GM19438 (cell line): ENCODE data around the gene MLEC.
"Not testable (repeated sequence)": the region's sequence is repeated elsewhere in the genome, so short reads cannot be mapped to it uniquely, and the experiment has no call there.

Experiments
- ATAC-seq: cut with Tn5 transposase; IDR thresholded peaks from one replicate; pipeline ENCODE4 v1.9.1; 2021; ENCODE audit warnings: low read depth; ENCODE audit not compliant: unreplicated experiment

Gene MLEC

GRCh38 chr12:120719496-120720233, 32.7 kb downstream of the MLEC start:
- no peak for ATAC-seq

- ATAC-seq, result no peak
Measured at GRCh38 chr12:120720234-120720986, 33.5 kb downstream of the MLEC start.

GRCh38 chr12:120720987-120721801, 34.2 kb downstream of the MLEC start:
- ATAC-seq, result no peak

- ATAC-seq, result no peak
Measured at GRCh38 chr12:120721866-120722265, 34.9 kb downstream of the MLEC start.

- ATAC-seq, result no peak
Measured at GRCh38 chr12:120722784-120723183, 35.8 kb downstream of the MLEC start.

GRCh38 chr12:120724720-120725119, 37.8 kb downstream of the MLEC start:
- no peak for ATAC-seq

- ATAC-seq, result no peak
Measured at GRCh38 chr12:120725151-120725658, 38.3 kb downstream of the MLEC start.

- peak; percentile 95 for ATAC-seq
Measured at GRCh38 chr12:120725659-120726509, 38.9 kb downstream of the MLEC start, which contains the start of gene ACADS. ACADS (plus strand) TSS chr12:120725826; CDS start chr12:120725886, 60 bp downstream.

GRCh38 chr12:120726510-120726793, 39.5 kb downstream of the MLEC start:
- ATAC-seq, result no peak

GRCh38 chr12:120726961-120727360, 40.0 kb downstream of the MLEC start:
- no peak for ATAC-seq

GRCh38 chr12:120732198-120732597, 45.2 kb downstream of the MLEC start:
- not testable (repeated sequence) for ATAC-seq

GRCh38 chr12:120733574-120733973, 46.6 kb downstream of the MLEC start:
- ATAC-seq, result no peak

- no peak for ATAC-seq
Measured at GRCh38 chr12:120734210-120734609, 47.3 kb downstream of the MLEC start.

- no peak for ATAC-seq
Measured at GRCh38 chr12:120735181-120735580, 48.2 kb downstream of the MLEC start.

- no peak for ATAC-seq
Measured at GRCh38 chr12:120736404-120737331, 49.7 kb downstream of the MLEC start.

GRCh38 chr12:120737557-120738251, 50.8 kb downstream of the MLEC start:
- no peak for ATAC-seq

GRCh38 chr12:120738252-120739030, 51.5 kb downstream of the MLEC start:
- no peak for ATAC-seq
